HCT116 (cell line): ENCODE measurements around the gene IL17REL.

Experiments
- CTCF ChIP-seq, 3 experiments: fragments of 200-600 bp in 1 of 3; sonication (generic) in 1 of 3; IDR thresholded peaks in 2 of 3; conservative IDR thresholded peaks in 1 of 3; 2 replicates each; pipeline ENCODE4 v1.5.1; 2012 to 2017; ENCODE audit warnings: low read depth in 2 of 3, low read length in 2 of 3, antibody characterized with exemption in 1 of 3, borderline replicate concordance in 1 of 3, control low read depth in 1 of 3, mild to moderate bottlenecking in 1 of 3, mixed read lengths in 1 of 3, mixed run types in 1 of 3, moderate library complexity in 1 of 3; ENCODE audit not compliant: insufficient read depth in 1 of 3
- EGR1 ChIP-seq: IDR thresholded peaks from 2 replicates; pipeline ENCODE4 v1.6.1; 2012; ENCODE audit warnings: low read depth
- ELF1 ChIP-seq: IDR thresholded peaks from 2 replicates; pipeline ENCODE4 v1.6.1; 2012; ENCODE audit warnings: low read depth, borderline replicate concordance
- EZH2 ChIP-seq: fragments of 200-600 bp; sonication (generic); IDR thresholded peaks from 2 replicates; pipeline ENCODE4 v1.6.1; 2017; ENCODE audit warnings: antibody characterized with exemption, mixed run types
- JUND ChIP-seq: IDR thresholded peaks from 2 replicates; pipeline ENCODE4 v1.6.1; 2012
- POLR2A ChIP-seq: IDR thresholded peaks from 2 replicates; pipeline ENCODE4 v1.7.0; 2011; ENCODE audit warnings: borderline replicate concordance; ENCODE audit not compliant: insufficient read depth, insufficient read length; ENCODE audit errors: extremely low read depth
- POLR2AphosphoS5 ChIP-seq: IDR thresholded peaks from 2 replicates; pipeline ENCODE4 v1.6.1; 2011; ENCODE audit warnings: mild to moderate bottlenecking, low read depth, low read length, moderate library complexity
- RAD21 ChIP-seq: IDR thresholded peaks from 2 replicates; pipeline ENCODE4 v1.6.1; 2012; ENCODE audit warnings: low read depth, mild to moderate bottlenecking
- SP1 ChIP-seq: IDR thresholded peaks from 2 replicates; pipeline ENCODE4 v1.6.1; 2012; ENCODE audit warnings: low read depth
- YY1 ChIP-seq: IDR thresholded peaks from 2 replicates; pipeline ENCODE4 v1.6.1; 2011; ENCODE audit warnings: low read length, low read depth, moderate library complexity, mild to moderate bottlenecking; ENCODE audit not compliant: insufficient replicate concordance; ENCODE audit errors: extremely low read depth
- ZNF274 ChIP-seq: fragments of 200-500 bp; sonication (Bioruptor generic); IDR thresholded peaks from 2 replicates; pipeline ENCODE4 v1.6.1; 2014; ENCODE audit warnings: mild to moderate bottlenecking, low read depth, low read length, inconsistent platforms
- TF ChIP-seq, protein P1 (sequence below): IDR thresholded peaks from 2 replicates; pipeline ENCODE4 v1.6.1; 2012

DNA sequence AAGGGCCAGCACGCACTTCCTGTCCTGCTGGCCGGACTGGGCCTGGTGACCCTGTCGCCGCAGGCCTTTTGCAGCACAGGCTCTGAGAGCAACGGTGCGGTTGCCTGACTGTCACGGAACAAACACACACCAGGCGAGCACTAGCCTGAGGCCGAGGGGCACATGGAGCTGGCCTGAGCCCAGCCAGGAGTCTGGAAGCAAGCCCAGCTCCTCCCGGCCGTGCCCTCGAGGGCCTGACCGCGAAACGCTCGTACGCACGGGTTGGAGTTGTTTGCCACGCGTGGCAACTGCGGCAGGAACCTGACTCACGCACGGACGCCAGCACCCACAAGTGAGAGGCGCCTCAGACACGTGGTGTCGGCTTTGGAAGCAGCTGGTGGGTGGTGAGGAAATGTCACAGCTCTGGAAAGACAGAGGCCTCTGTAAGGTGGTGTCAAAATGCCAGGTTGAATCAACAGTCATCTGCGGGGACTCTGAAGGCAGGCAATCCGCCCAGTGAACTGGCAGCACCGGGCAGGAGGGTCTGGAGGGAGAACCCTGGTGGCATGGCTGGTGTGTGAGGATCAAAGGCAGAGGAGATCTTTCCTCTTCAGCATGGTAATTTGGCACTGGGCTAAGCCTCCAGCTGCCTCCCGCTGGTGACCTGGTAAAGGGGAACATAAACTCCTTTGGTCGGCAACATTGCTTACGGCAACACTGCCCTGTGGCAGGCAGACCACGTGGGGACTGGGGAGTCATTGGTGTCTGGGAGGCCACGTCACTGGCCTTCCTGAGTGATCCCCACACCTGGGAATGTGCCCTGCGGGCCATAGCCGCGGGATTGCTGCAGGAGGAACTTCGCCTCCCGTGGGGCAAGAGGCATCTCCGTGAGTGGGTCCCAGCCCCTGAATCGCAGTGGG, 15.3 kb upstream of the IL17REL start:
- TF ChIP-seq CTCF (IDR thresholded peaks at IDR 0.05 in 2 of 3, conservative IDR thresholded peaks at IDR 0.05 in 1 of 3; ENCODE audit: borderline replicate concordance in 1 of 3, insufficient read depth in 1 of 3, low read depth in 2 of 3, low read length in 2 of 3) = no peak
- no peak for TF ChIP-seq SP1
- no peak for TF ChIP-seq YY1
- TF ChIP-seq ELF1 = no peak
- no peak for TF ChIP-seq EGR1
- TF ChIP-seq ZNF274 = no peak
- TF ChIP-seq EZH2 = no peak
- no peak for TF ChIP-seq RAD21
- TF ChIP-seq POLR2A = no peak
- TF ChIP-seq, protein P1, sequence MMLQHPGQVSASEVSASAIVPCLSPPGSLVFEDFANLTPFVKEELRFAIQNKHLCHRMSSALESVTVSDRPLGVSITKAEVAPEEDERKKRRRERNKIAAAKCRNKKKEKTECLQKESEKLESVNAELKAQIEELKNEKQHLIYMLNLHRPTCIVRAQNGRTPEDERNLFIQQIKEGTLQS = no peak
- TF ChIP-seq JUND = no peak
- TF ChIP-seq POLR2AphosphoS5 = no peak
